PC-9 (cell line): ENCODE measurements around the gene ACSF2.
"Not testable (repeated sequence)": the region's sequence is repeated elsewhere in the genome, so short reads cannot be mapped to it uniquely, and the experiment has no call there.

Experiments
- EZH2 ChIP-seq: fragments of 200-600 bp; sonication (generic); IDR thresholded peaks from 2 replicates; pipeline ENCODE4 v1.8.0; 2017; ENCODE audit warnings: antibody characterized with exemption, low read depth
- TF ChIP-seq, protein P1 (sequence below): fragments of 200-600 bp; sonication (generic); conservative IDR thresholded peaks from 2 replicates; pipeline ENCODE4 v1.6.1; 2017; ENCODE audit warnings: mixed run types, antibody characterized with exemption, mild to moderate bottlenecking, moderate library complexity

DNA sequence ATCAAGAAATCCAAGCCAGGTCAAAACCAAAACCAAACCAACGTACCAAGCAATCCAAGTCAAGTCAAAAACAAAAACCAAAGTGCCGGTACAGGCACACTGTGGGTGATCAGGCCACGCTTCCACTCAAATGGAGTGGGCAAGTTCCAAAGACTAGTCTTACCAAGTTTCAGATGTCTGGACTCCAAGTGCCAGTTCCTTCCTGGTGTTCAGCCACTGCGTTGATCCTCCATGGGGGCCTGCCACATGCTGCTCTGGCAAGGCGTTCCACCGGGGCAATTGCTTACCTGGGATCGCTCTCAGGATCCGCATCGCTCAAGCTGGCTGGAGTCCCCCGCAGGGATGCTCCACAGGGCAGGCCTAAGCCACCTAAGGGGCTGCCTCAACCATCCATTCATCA is 6.4 kb upstream of the ACSF2 start:
- TF ChIP-seq, protein P1, sequence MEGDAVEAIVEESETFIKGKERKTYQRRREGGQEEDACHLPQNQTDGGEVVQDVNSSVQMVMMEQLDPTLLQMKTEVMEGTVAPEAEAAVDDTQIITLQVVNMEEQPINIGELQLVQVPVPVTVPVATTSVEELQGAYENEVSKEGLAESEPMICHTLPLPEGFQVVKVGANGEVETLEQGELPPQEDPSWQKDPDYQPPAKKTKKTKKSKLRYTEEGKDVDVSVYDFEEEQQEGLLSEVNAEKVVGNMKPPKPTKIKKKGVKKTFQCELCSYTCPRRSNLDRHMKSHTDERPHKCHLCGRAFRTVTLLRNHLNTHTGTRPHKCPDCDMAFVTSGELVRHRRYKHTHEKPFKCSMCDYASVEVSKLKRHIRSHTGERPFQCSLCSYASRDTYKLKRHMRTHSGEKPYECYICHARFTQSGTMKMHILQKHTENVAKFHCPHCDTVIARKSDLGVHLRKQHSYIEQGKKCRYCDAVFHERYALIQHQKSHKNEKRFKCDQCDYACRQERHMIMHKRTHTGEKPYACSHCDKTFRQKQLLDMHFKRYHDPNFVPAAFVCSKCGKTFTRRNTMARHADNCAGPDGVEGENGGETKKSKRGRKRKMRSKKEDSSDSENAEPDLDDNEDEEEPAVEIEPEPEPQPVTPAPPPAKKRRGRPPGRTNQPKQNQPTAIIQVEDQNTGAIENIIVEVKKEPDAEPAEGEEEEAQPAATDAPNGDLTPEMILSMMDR: not testable (repeated sequence)
- not testable (repeated sequence) for TF ChIP-seq EZH2
